Epithelial cell of proximal tubule (primary cell): ENCODE data around the gene GRIP1. TPM values are rescaled to one million over a fixed set of nuclear protein-coding genes. Genes with fewer than 3 reads are reported as not detected.
"Not testable (repeated sequence)": the region's sequence is repeated elsewhere in the genome, so short reads cannot be mapped to it uniquely, and the experiment has no call there.

Source experiments
- DNase-seq: peaks from one replicate; pipeline ENCODE4 v3.0.0-alpha.2; 2011; ENCODE audit warnings: low read depth
- H3K4me3 ChIP-seq: 2 replicates; pipeline ENCODE4 v1.5.1; 2011; ENCODE audit warnings: low read depth, mild to moderate bottlenecking, low read length
- CTCF ChIP-seq: conservative IDR thresholded peaks from 2 replicates; pipeline ENCODE4 v1.5.1; 2012; ENCODE audit warnings: low read depth, mild to moderate bottlenecking, low read length
- total RNA-seq: library from RNA; depleted of rRNA; stranded (reverse); fragments of >200 nt; gene quantifications from 2 replicates; pipeline ENCODE4 v1.2.3, GENCODE V29; 2015

The GRIP1 gene
- total RNA-seq, 1 donor from 2014 or later, result 1.5 TPM

- no peak for DNase-seq
- TF ChIP-seq CTCF, result no peak
- no peak overlapping the region for H3K4me3 ChIP-seq
These were observed 178.8 kb downstream of the GRIP1 start for GRCh38 chr12:66500091-66500490.

GRCh38 chr12:66499000-66499399, 179.9 kb downstream of the GRIP1 start:
- DNase-seq, result no peak
- H3K4me3 ChIP-seq, result no peak overlapping the region
- TF ChIP-seq CTCF, result no peak

GRCh38 chr12:66498059-66498458, 180.8 kb downstream of the GRIP1 start:
- DNase-seq, H3K4me3 ChIP-seq: not testable (repeated sequence)

- DNase-seq, result no peak
- no peak overlapping the region for H3K4me3 ChIP-seq
- no peak for TF ChIP-seq CTCF
These were observed 181.6 kb downstream of the GRIP1 start for GRCh38 chr12:66497008-66497897.

- no peak overlapping the region for H3K4me3 ChIP-seq
- no peak for DNase-seq
- no peak for TF ChIP-seq CTCF
These were observed 182.3 kb downstream of the GRIP1 start for GRCh38 chr12:66496595-66496994.

GRCh38 chr12:66495709-66496108, 183.2 kb downstream of the GRIP1 start:
- no peak for DNase-seq
- H3K4me3 ChIP-seq, result no peak overlapping the region
- TF ChIP-seq CTCF, result no peak

- TF ChIP-seq CTCF, result no peak
- no peak overlapping the region for H3K4me3 ChIP-seq
- no peak for DNase-seq
These were observed 185.1 kb downstream of the GRIP1 start for GRCh38 chr12:66493819-66494218.
